Placental pericyte (primary cell): ENCODE measurements around the gene BARHL2. TPM values are rescaled to one million over a fixed set of nuclear protein-coding genes. Genes with fewer than 3 reads are reported as not detected.

Experiments
- total RNA-seq: library from RNA; depleted of rRNA; stranded (reverse); fragments of >200 nt; gene quantifications from 2 replicates; pipeline ENCODE4 v1.2.3, GENCODE V29; 2012

Gene BARHL2
- total RNA-seq, result not detected in 2 replicates

DNA sequence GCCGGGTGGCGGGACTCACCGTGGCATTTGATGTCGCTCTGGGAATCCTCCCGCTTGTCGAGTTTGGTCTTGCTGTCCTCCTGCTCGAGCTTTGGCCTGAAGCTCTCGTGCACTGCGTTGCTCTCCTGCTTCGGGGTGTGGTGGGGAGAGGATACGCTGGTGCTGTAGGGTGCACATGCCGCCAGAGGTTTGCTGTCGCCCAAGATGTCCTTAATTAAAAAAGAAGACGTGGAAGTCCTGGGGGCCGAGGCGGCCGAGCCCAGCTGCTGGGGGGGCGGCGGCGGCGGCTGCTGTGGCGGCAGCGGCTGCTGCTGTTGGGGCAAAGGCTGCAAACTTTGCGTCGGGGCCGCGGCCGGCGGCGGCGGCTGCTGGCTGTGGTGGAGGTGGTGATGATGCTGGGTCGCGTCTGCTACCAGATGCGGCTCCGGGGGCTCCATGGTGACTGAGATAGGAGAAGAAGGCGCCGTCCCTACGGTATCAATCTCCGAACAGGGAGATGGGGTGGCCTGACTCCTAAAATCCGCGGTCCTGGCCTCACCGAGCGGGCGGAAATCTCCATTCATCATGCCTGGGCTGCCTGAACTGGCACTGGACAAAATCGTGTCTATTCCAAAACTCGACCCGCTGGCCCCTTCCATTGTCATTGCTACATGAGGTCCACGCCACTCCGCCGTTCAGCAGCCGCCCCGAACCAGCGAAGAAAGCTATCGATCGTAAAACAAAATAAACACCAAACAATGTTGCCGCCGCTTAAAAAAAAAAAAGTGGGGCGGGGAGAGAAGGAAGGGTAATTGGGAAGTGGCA lies at the start of gene BARHL2:
Gene BARHL2, minus strand, starts transcription at position 751 of the 804 bp plus-strand sequence. Its CDS starts 107 bp downstream, at position 644.

